Activated T-cell treated with anti-CD3 and anti-CD28 coated beads for 4 hours (primary cell): ENCODE measurements around the gene HOXD11.

Source experiments
- DNase-seq: peaks from one replicate; pipeline ENCODE4 v3.0.0-alpha.2; 2020

HOXD11 gene

DNA sequence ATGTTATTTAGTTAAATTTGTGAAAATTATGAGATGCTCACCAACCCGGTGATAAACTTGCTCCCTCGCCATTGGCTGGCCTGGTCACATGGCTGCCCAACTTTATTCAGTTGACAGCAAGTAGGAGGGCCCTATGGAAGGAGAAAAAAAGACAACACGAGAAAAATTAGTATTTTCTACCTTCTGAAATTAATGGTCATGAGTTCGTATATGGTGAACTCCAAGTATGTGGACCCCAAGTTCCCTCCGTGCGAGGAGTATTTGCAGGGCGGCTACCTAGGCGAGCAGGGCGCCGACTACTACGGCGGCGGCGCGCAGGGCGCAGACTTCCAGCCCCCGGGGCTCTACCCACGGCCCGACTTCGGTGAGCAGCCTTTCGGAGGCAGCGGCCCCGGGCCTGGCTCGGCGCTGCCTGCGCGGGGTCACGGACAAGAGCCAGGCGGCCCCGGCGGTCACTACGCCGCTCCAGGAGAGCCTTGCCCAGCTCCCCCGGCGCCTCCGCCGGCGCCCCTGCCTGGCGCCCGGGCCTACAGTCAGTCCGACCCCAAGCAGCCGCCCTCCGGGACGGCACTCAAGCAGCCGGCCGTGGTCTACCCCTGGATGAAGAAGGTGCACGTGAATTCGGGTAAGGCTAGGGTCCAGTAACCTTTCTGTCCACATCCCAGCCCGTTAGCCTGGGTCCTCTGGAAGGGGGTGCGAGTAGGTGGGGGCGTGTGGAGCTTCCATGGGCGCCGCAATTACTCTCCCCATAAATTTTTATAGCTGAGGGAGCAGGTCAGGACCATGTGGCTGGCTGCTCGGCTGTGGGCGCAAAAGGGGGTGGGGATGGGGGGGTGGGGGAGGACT lies 44.6 kb downstream of the HOXD11 start, which contains the start of gene HOXD4:
TSS of gene HOXD4 (plus strand) at position 109 of the 846 bp plus-strand sequence. CDS start at position 193, 84 bp downstream.
- DNase-seq: no peak

GRCh38 chr2:176152350-176153181 lies 45.5 kb downstream of the HOXD11 start:
- no peak for DNase-seq

DNA sequence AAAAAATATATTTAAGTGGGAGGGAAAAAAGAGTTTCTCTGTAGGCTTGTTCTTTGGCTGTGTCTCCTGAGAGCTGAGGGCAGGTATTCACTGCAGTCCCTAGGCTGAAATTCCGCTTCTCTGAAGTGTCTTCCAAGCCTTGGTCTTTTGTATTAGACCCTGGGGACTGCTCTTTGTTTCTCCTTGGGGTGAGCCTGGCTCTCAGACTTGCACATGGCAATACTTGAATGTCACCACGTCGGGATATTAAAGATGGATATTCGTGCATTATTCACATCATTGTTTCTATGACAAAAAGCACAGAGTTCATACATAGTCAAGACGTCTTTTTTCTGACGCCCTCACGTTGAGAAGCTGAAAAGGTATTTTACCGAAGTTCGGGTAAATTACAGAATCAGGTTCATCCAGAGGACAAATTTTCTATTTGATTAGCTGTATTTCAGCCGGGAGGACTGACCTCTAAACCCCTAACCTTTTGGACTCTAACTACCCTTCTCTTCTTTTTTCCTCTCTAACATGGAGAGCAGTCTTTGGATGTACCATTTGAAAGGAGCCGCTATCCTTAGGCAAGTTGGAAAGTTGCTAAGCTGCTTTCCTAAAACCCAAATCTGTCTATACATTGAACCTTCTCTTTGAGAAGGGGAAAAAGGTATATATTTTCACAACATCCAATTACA lies 47.6 kb downstream of the HOXD11 start:
- no peak for DNase-seq

DNA sequence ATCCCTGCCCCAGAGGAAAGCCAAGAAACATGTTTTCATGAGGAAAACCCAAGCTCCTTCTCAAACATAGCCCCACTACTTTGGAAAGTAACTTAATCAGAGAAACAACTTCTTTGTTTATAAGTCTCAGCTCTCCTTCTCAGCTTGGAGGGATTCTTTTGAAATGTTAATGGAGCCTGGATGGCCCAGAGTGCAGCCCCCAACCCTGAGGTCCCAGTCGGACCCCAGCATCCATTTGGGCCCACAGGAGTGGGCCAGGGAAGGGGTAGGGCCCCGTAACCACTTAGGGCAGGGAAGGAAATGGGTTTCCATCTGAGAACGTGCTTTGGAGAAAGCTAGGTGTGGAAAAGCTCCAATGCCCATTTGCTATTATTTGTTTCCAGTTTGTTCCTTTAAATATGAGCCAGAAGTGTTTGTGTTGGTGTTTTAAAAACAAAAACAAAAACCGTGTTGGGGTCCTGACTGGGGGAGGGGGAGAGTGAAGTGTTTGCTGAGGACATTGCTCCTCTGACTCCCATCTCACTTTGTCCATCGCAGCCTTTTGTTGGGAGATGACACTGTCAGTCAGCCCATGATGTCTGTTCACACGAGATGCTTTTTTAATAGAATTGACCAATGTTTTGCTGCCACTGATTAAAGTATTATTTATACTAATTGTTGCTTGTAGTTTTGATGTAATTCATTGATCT lies 48.4 kb downstream of the HOXD11 start:
- DNase-seq: no peak

- no peak for DNase-seq
These were observed 49.3 kb downstream of the HOXD11 start for GRCh38 chr2:176156301-176156806.

- no peak for DNase-seq
These were observed 49.9 kb downstream of the HOXD11 start, which contains the start of gene HOXD3 for GRCh38 chr2:176156807-176157498. HOXD3 (plus strand) TSS chr2:176157307; CDS start chr2:176169115, 11,808 bp downstream.

DNA sequence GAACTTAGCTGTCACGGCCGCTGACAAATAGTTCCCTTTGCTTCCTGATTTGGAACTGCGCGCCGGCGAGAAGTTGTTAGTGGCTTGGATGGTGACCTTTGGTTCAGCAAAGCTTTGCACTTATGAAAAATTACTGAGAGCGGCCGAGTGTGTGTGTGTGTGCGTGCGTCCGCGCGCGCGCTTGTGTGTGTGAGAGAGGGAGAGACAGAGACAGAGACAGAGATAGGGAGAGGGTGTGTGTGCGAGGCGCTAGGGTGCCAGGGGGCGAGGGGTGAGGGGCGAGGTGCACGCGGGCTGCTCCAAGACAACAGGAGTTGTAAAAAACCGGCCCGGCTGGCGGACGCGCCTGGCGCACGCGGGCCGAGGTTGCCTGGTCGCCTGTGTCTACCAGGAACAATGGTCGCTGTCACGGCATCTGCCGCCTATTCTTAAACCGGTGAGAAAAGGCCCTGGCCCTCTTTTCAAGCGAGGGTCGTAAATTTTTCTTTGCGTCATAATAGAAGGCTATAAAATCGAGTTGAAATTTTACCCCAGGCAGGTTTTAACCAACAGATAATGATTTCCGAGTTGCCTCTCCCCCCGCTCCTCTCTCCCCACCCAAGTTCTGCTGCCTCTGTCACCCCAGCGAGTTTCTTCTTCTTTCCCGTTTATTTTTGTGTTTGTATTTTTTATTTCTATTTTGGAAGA lies 50.6 kb downstream of the HOXD11 start:
- DNase-seq: no peak

GRCh38 chr2:176158186-176158591 lies 51.1 kb downstream of the HOXD11 start:
- no peak for DNase-seq

DNA sequence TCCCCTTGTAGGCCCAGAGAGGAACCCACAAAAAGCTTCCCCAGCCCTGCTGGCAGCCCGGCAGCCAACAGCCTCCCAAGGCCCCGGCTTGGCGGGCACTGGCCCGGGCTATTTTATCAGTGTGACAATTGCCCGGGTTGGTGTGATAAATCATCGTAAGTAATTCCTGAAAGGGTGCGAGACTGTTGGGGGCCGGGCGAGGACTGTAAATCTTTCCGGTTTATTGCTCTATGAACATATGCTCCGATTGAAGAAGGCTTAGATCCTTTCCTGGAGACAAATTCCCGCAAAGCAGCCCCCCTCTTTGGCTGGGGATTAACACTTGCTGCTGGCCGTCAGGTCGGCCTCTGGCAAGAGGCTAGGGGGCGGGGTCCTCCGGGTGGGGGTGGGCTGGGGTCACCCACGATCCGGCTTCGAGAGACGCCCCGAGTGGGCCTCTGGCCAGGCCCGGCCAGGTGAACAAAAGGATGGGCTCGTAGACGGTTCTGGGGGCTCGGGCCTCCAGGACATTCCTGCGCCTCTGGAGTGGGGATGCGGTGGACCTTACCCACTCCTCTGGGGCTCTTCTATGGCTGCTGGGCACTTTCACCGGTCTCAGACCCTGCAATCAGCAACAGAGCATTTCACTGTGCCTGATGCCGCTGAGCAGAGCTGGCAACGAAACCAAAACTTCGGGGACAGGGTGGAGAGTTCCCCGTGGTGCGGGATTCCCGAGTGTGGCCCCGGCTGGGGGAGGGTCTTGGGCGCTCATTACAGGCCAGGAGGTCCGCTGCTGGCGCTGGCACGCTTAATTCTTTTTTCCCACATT lies 52.0 kb downstream of the HOXD11 start:
- DNase-seq: no peak
